GM21360 (cell line): ENCODE results near the gene BAG1.

Experiments used
- ATAC-seq: cut with Tn5 transposase; IDR thresholded peaks from one replicate; pipeline ENCODE4 v1.9.1; 2021; ENCODE audit warnings: mild to moderate bottlenecking, moderate library complexity; ENCODE audit not compliant: unreplicated experiment

The BAG1 gene

DNA sequence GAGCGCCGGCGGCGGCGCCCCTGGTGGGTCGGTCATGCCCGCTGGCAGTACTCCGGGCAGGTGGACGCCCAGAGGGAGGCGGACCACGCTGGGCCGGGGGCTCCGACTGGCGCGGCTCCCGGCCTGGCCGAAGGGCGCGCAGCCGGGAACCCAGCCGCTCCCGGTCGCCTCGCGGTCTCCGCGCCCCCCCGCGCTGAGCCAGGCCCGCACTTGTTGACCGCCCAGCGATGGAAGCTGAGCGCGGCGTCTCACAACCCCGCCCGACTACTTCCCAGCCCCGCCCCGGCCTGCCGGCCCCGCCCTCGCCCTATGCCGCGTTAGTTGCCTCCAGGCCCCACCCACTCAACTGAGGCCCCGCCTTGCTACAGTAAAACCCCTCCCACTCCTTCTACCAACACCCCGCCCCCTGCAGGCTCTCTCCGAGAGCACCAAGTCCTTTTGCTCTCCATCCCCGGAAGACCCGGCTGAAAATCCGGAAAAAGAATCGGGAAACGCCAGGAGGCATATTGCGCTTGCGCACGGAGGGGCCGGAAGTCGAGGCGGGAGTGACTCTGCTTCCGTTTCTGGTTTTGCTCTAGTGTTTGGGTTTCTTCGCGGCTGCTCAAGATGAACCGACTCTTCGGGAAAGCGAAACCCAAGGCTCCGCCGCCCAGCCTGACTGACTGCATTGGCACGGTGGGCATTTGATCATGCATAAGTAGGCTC is at the start of gene BAG1, which contains the start of gene CHMP5:
TSS of gene BAG1 (minus strand) at position 236 of the 705 bp plus-strand sequence.
TSS of gene CHMP5 (plus strand) at position 577 of the 705 bp plus-strand sequence. CDS start at position 607, 30 bp downstream.
- peak; percentile 86 for ATAC-seq

GRCh38 chr9:33311953-33312352 is 47.4 kb upstream of the BAG1 start:
- no peak for ATAC-seq

DNA sequence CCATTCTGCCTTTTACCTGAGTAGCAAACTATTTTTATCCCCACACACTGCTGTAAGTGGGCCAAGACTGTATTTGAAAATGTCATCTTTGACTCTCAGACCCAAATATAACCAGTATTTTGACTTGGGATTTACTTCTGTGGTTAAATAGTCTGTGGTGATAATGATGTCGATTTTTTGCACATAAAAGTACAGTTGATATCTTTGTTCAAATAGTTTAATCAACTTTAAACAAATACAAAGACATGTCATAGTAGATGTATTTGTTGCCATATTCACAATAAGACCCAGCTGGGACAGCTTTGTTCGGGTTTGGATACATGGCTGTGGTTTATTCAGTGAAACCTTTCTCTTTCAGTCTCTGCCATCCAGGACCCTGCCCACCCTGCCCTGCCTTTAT is 46.2 kb upstream of the BAG1 start:
- no peak for ATAC-seq

- no peak for ATAC-seq
Observed at GRCh38 chr9:33309903-33310302, 45.4 kb upstream of the BAG1 start.

- ATAC-seq = no peak
Observed at GRCh38 chr9:33307067-33307466, 42.6 kb upstream of the BAG1 start.

GRCh38 chr9:33306037-33306436 is 41.5 kb upstream of the BAG1 start:
- no peak for ATAC-seq

DNA sequence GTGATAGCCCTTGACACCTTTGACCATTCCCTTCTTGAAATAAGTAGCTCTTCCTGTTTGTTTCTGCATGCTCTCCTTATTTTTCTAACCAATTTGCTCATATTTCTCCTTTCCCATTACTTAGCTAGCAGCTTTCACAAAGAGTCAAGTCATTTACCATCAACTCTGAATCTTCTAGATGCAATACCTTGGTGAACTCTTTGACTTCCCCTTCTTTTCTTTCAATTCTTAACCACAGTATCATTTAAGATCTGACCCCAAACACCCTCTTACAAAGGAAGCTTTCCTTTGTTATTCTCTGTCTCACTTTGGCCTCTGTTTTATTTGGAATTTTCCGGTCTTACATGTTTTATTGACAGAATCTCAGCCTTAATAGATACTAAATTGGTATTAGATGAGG is 39.9 kb upstream of the BAG1 start:
- no peak for ATAC-seq

- no peak for ATAC-seq
Observed at GRCh38 chr9:33300546-33300945, 36.0 kb upstream of the BAG1 start.

DNA sequence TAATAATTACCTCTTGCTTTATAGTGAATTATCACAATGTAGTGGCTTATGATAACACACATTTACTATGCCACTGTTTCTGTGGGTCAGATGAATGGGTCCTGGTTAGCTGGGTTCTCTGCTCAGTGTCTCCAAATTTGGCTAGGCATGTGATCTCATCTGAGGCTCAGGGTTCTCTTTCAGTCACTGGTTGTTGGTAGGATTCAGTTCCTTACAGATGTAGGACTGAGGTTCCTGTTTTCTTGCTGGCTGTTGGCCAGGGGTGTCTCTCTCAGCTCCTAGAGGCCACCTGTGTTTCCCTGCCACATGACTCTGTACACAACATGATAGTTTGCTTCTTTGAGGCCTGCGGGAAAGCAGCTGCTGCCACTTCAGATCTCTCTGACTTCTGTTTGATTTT is 32.9 kb upstream of the BAG1 start:
- ATAC-seq = peak; percentile 88

- peak; percentile 39 for ATAC-seq
Observed at GRCh38 chr9:33295571-33295970, 31.1 kb upstream of the BAG1 start.

GRCh38 chr9:33294670-33295432 is 30.3 kb upstream of the BAG1 start:
- ATAC-seq = no peak

DNA sequence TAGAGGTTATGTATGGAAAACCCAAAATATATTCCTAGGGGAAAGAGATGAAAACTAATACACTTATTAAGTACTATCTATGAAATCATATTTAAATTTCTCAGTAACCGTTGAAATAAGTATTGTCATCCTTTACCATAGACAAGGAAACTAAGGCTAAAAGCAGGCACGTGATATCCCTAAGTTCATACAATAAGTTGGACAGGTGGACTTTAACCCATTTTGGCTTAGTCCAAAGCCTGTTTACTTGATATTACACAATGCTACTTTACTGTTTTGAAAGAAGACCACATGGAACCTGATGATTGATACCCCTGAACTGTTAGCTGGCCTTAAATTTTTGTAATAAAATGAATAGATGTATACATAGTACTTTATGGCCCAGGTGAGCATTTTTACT is 29.3 kb upstream of the BAG1 start:
- ATAC-seq = no peak

GRCh38 chr9:33291901-33292300 is 27.4 kb upstream of the BAG1 start:
- no peak for ATAC-seq

DNA sequence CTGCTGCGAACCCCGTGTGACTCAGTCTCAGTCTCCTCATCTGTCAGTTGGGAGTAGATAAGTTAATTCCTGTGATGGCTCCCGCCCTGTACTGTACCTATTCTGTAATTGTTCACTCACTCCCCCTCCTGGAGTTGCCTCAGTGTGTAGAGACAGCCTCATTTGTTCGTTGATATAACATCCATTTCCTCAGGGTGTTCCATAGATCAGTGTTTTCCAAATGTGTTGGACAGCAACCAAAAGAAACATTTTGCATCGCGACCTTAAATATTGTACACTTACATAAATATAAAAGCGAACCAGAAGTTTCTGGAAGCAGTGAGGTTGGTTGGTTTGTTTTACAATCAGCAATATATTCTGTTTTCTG is 26.5 kb upstream of the BAG1 start:
- no peak for ATAC-seq

DNA sequence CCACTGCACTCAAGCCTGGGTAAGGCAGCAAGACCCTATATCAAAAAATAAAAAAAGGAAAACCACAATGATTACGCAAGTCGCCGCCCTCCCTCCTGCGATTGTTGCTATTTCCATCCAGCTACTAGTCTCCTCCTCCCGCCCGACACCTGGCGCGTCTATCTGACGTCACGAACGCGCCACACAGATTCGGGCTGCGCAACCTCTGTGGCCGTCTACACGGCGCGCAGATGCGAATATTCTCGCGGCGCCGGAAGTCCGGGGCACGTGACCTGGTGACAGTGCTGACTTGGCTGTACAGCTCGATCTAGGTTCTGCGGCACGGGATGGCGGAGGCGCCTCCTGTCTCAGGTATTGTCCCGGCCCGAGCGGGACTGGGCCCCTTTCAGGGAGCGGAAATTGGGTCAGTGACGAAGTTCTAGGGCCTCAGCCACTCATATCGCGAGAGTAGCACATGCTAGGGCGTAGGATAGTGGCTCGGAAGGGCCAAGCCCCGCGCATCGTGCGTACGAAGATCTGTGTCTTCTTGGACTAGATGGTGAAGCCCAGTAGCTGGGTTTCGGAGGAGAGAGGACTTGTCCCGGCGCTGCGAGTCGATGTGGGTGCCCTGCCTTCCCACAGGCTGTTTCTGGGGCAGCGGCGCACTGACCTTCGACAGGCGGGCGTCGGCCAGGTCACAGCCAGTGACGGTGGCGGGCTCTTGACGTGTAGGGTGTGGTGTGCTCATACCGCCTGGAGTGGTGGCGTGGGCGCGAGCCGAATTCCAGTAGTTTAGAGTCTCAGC is 25.9 kb upstream of the BAG1 start, which contains the start of gene NFX1:
TSS of gene NFX1 (plus strand) at position 270 of the 784 bp plus-strand sequence. CDS start at position 327, 57 bp downstream.
- ATAC-seq = peak; percentile 83

DNA sequence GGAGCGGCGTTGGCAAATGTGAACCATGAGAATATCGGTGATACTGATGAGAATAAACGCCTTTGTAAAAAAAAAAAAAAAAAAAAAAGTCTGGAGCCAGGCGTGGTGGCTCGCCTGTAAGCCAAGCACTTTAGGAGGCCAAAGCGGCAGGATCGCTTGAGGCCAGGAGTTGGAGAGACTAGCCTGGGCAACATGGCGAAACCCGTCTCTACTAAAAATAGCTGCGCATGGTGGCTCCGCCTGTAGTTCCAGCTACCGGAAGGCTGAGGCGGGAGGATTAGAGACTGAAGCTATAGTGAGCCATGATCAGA is 25.4 kb upstream of the BAG1 start:
- ATAC-seq = no peak

GRCh38 chr9:33289496-33289895 is 25.0 kb upstream of the BAG1 start:
- no peak for ATAC-seq

DNA sequence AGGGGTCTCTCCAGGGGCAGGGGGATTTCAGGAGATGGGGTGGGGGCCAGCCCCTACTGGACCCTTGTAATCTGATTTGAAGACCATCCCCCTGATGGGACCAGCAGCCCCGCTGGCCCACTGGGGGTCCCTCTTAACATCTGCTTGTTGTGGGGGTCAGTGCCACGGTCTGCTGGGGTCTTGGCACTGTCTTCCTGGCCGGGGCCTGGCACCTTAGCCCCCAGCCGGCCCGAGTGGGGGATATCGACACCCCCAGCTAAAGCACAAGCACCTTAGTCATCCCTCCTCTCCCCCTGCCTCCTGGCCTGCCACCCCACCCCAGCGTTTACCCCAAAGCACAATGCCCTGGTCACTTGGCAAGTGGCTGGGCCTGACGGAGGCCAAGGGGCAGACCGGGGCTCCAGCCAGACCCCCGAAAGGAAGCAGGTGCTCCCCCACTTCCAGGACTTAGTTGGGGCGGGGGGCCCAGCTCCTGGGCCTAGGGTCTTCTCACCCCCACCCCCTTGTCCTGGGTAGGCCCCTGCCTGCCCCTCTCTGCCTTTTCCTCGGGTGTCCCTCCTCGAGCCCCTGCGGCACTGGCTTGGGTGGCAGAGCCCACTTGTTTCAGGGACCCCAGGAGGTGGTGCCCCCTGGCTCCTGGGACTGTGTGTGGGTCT is 24.4 kb upstream of the BAG1 start:
- no peak for ATAC-seq

DNA sequence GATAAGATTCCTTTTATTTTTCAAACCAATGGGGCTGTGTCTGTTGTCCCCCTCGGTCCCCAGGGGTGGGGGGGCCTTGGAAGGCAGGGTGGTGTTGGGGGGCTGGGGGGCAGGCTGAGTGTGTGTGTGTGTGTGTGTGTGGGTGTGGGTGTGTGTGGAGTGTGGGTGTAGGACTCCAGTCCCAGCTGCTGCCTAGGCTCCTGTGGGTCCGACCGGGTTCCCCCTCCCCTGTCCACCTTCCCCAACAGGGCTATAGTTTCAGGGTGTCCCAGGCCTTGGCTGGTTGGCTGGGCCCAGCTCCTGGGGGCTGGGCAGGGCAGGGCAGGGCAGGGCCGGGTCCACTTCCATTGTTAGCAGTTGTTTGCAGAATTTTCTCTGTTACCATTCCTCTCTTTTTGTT is 23.7 kb upstream of the BAG1 start:
- ATAC-seq = no peak

DNA sequence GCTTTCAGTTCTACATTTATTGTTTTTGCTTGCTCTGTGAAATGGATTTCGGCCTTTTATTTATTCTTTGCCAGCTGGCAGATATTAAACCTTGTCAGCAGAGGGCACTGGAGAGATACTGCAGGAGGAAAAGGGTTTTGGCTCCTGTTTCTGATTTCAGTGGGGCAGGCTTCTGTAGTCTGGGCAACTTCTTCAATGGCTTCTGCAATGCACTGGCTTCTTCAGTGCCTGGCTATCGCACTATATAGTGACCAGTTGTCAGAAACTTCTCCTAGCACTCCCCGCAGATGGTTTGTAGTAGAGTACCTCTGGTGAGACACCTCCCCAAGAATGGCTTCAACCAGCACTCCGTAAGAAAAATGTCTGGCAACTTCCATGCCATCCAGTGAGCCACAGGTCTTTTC is 22.6 kb upstream of the BAG1 start:
- ATAC-seq = no peak

GRCh38 chr9:33285502-33285901 is 21.0 kb upstream of the BAG1 start:
- ATAC-seq = no peak
